ENCODE data around the gene CHAC1. TPM values are rescaled to one million over a fixed set of nuclear protein-coding genes. Genes with fewer than 3 reads are reported as not detected.
A peak's percentile ranks its signal among the peaks of the same experiment; 100 is the strongest.

CHAC1 gene
- total and polyA plus RNA-seq, 11 donors = 0.72 to 6.1 (median 2.4) TPM

DNA sequence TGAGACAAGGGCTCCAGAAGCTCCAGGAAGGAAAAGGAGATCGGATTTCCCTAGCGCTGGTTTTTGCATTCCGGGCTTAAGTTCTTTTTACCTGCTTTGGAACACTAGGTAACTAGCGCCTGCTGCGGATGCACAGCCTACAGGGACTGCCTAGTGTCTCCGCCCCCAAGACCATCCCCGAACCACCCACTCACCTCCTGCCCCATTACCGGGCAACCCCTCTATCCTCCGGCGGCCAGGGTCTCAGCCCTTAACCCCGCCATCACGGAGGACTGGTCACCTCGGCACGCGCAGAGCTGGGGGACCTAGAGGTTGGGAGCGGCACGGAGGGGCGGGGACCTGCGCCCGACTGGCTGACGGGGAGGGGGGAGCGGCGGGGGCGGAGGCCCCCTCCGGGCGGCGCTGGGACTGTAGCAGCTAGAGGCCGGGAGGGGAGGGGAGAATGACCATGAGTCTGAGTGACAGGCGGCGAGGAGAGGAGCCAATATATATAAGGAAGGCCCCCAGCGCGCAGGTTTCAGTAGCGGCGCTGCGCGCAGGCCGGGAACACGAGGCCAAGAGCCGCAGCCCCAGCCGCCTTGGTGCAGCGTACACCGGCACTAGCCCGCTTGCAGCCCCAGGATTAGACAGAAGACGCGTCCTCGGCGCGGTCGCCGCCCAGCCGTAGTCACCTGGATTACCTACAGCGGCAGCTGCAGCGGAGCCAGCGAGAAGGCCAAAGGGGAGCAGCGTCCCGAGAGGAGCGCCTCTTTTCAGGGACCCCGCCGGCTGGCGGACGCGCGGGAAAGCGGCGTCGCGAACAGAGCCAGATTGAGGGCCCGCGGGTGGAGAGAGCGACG is 24.2 kb upstream of the CHAC1 start, which contains the start of gene DLL4:
TSS of gene DLL4 (plus strand) at position 520 of the 839 bp plus-strand sequence. CDS start 329 bp downstream, outside the sequence.
- Histone ChIP-seq H3K4me1 (peaks cover 3 to 80% (median 54%) of the 10 kb centered on the region in 12 donors), H3K27ac (peak within 1 kb of the TSS; percentile 51 to 90 (median 77)), H3K27me3 (peaks cover 3 to 79% (median 23%) of the 10 kb centered on the region in 9 donors), H3K4me3 (peak within 1 kb of the TSS; percentile 22 to 85 (median 70)), H3K36me3 (peaks cover 0 to 28% (median 0%) of the 10 kb centered on the region in 9 donors), H3K9me3 (no peaks in the 10 kb centered on the region)
- TF ChIP-seq POLR2A (IDR thresholded peaks at IDR 0.05) = peak in 1 of 2 donors; percentile 95
- TF ChIP-seq, protein P1, sequence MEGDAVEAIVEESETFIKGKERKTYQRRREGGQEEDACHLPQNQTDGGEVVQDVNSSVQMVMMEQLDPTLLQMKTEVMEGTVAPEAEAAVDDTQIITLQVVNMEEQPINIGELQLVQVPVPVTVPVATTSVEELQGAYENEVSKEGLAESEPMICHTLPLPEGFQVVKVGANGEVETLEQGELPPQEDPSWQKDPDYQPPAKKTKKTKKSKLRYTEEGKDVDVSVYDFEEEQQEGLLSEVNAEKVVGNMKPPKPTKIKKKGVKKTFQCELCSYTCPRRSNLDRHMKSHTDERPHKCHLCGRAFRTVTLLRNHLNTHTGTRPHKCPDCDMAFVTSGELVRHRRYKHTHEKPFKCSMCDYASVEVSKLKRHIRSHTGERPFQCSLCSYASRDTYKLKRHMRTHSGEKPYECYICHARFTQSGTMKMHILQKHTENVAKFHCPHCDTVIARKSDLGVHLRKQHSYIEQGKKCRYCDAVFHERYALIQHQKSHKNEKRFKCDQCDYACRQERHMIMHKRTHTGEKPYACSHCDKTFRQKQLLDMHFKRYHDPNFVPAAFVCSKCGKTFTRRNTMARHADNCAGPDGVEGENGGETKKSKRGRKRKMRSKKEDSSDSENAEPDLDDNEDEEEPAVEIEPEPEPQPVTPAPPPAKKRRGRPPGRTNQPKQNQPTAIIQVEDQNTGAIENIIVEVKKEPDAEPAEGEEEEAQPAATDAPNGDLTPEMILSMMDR (IDR thresholded peaks at IDR 0.05) = peak in 1 of 12 donors; percentile 11
- intact Hi-C loops (cut with DNase I) = loop anchor here in 4 of 10 donors (1.0 to 5.0 kb wide), 4 partner anchors 14 to 93 kb away; no protein-coding TSS in a partner anchor
- WGBS, 4 donors = 0 to 1% (median 1%) methylated on average over 14 to 71 of the region's 71 CpGs
- ATAC-seq (peak; percentile 61 to 78 (median 65)), DNase-seq (peak; percentile 74 to 88 (median 82))

DNA sequence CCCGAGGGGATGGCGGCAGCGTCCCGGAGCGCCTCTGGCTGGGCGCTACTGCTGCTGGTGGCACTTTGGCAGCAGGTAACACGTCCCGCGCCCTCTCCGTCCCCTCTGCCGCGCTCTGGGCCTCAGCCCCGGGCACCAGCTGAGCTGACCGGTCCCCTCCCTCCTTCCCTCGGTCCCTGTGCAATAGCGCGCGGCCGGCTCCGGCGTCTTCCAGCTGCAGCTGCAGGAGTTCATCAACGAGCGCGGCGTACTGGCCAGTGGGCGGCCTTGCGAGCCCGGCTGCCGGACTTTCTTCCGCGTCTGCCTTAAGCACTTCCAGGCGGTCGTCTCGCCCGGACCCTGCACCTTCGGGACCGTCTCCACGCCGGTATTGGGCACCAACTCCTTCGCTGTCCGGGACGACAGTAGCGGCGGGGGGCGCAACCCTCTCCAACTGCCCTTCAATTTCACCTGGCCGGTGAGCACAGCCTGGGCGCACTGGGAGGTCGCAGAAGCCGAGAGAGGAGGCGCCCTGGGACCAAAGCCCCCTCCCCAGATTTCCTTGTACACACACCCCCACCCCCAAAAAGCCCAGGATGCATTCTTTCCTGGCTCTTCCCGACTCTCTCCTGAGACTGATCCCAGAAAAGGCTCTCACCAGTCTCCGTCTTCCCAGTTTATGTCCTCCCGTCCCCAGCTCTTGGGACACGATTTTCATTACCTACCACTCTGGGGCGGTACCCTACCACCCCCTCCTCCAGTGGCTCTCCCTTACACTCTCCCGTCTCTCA is 23.4 kb upstream of the CHAC1 start:
- Histone ChIP-seq H3K4me1 (peaks cover 3 to 80% (median 56%) of the 10 kb centered on the region in 12 donors), H3K27me3 (peaks cover 3 to 78% (median 23%) of the 10 kb centered on the region in 9 donors), H3K36me3 (peaks cover 0 to 36% (median 4%) of the 10 kb centered on the region in 9 donors), H3K9me3 (no peaks in the 10 kb centered on the region), H3K4me3 (peak overlapping the region; percentile 22 to 85 (median 70)), H3K27ac (peak overlapping the region; percentile 32 to 90 (median 77))
- intact Hi-C loops (cut with DNase I) = loop anchor here in 6 of 10 donors (1.0 to 5.0 kb wide), 6 partner anchors 10 to 92 kb away; no protein-coding TSS in a partner anchor
- ATAC-seq (peak in 3 of 4 donors; percentile 18 to 49 (median 34)), DNase-seq (peak in 4 of 5 donors; percentile 57 to 81 (median 70))
- TF ChIP-seq POLR2A (IDR thresholded peaks at IDR 0.05) = no peak
- TF ChIP-seq, protein P1 (IDR thresholded peaks at IDR 0.05) = no peak
- 1 to 2% (median 1%) methylated on average over 26 to 56 of the region's 56 CpGs for whole genome bisulfite sequencing, 4 donors

DNA sequence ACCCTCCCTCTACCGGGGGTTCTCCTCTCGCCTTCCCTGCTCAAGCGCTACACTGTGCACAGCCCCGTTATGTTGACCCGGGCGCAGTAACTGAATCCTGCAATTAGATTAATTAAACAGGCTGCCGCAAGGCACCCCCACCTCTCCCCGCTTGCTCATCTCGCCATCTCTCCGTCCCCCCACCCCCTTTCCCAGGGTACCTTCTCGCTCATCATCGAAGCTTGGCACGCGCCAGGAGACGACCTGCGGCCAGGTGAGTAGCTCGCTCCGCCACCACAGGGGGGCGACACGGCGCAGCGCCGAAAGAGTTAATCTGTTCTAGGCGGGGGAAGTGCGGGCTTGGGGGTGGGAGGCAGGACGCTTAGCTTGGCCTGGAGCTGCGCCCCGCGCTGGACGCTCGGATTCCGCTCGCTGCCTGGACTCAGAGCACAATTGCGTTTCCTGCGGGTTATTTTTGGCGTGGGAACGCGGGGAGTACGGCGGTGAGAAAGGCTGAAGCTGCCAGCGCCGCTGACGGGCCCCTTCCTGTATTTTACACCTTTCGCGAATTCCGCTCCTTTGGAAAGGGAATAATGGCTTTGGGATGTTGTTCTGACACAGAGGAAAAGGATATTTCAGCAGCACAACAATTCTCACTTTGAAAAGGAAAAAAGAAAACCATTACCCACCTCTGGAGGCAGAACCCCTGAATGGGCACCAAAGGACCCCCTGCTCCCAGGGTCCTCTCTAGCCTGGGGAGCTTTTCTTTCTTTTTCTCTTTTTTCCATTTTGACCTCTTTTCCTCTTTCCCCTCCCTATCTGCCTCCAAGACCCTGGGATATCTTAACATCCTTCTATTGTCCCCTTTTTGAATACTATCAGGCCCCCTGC is 22.6 kb upstream of the CHAC1 start:
- peak; percentile 79 to 86 (median 83) for DNase-seq
- Histone ChIP-seq H3K4me1 (peaks cover 3 to 77% (median 58%) of the 10 kb centered on the region in 12 donors), H3K27me3 (peaks cover 3 to 70% (median 23%) of the 10 kb centered on the region in 9 donors), H3K36me3 (peaks cover 0 to 44% (median 7%) of the 10 kb centered on the region in 9 donors), H3K4me3 (peak overlapping the region; percentile 22 to 85 (median 70)), H3K9me3 (no peaks in the 10 kb centered on the region), H3K27ac (peak overlapping the region; percentile 63 to 90 (median 77))
- ATAC-seq = peak; percentile 43 to 82 (median 50)
- TF ChIP-seq, protein P1 (IDR thresholded peaks at IDR 0.05) = peak in 11 of 12 donors; percentile 28 to 64 (median 53)
- no peak for TF ChIP-seq POLR2A (IDR thresholded peaks at IDR 0.05)
- WGBS, 4 donors = 1% methylated on average over 46 of the region's 46 CpGs
- intact Hi-C loops (cut with DNase I) = loop anchor here in 3 of 10 donors (1.0 kb wide), 3 partner anchors 10 to 24 kb away; no protein-coding TSS in a partner anchor
